Neuronal stem cell (in vitro differentiated cells): ENCODE data around the gene AKR1C4.
"Not testable (repeated sequence)": the region's sequence is repeated elsewhere in the genome, so short reads cannot be mapped to it uniquely, and the experiment has no call there.

Source experiments
- DNase-seq: peaks from one replicate; pipeline ENCODE4 v3.0.0-alpha.2; 2013; ENCODE audit warnings: low spot score
- H2AFZ ChIP-seq: one replicate; pipeline ENCODE4 v1.6.1; 2013; ENCODE audit warnings: mild to moderate bottlenecking, low read length, inconsistent platforms
- H2AK5ac ChIP-seq: 2 replicates; pipeline ENCODE4 v1.6.1; 2013; ENCODE audit warnings: low read depth, mild to moderate bottlenecking, inconsistent platforms, low read length, moderate library complexity, mixed read lengths
- H2BK120ac ChIP-seq: 2 replicates; pipeline ENCODE4 v1.6.1; 2013; ENCODE audit warnings: low read depth, mild to moderate bottlenecking, inconsistent platforms, low read length, moderate library complexity, mixed read lengths
- H2BK12ac ChIP-seq: one replicate; pipeline ENCODE4 v1.6.1; 2013; ENCODE audit warnings: low read length, inconsistent platforms
- H2BK15ac ChIP-seq: 2 replicates; pipeline ENCODE4 v1.6.1; 2013; ENCODE audit warnings: mild to moderate bottlenecking, low read length, inconsistent platforms, mixed read lengths
- H2BK5ac ChIP-seq: one replicate; pipeline ENCODE4 v1.6.1; 2013; ENCODE audit warnings: inconsistent platforms, mild to moderate bottlenecking, low read length, moderate library complexity
- H3K14ac ChIP-seq: one replicate; pipeline ENCODE4 v1.6.1; 2013; ENCODE audit warnings: low read length, inconsistent platforms
- H3K18ac ChIP-seq: 2 replicates; pipeline ENCODE4 v1.6.1; 2013; ENCODE audit warnings: low read length, inconsistent platforms
- H3K23ac ChIP-seq: 2 replicates; pipeline ENCODE4 v1.6.1; 2013; ENCODE audit warnings: low read depth, mild to moderate bottlenecking, mixed read lengths, low read length, inconsistent platforms; ENCODE audit not compliant: poor library complexity
- H3K27ac ChIP-seq: replicated peaks from 3 replicates; pipeline ENCODE4 v1.5.1; 2013; ENCODE audit warnings: low read length, inconsistent platforms
- H3K27me3 ChIP-seq, 3 experiments: 2 replicates each; pipeline ENCODE4 v1.6.1; 2013; ENCODE audit warnings: low read length in 3 of 3, mild to moderate bottlenecking in 2 of 3, inconsistent platforms in 1 of 3, low read depth in 1 of 3, mixed read lengths in 1 of 3, moderate library complexity in 1 of 3; ENCODE audit not compliant: control insufficient read depth in 3 of 3, insufficient read depth in 3 of 3
- H3K36me3 ChIP-seq, 2 donors: replicated peaks in 1 of 2; 2 replicates each; pipeline ENCODE4 v1.6.1; 2013; ENCODE audit warnings: low read length in 2 of 2; ENCODE audit not compliant: control insufficient read depth in 2 of 2, insufficient read depth in 2 of 2
- H3K4ac ChIP-seq: 2 replicates; pipeline ENCODE4 v1.6.1; 2013; ENCODE audit warnings: inconsistent platforms, mild to moderate bottlenecking, low read length, moderate library complexity
- H3K4me1 ChIP-seq, 2 donors: 1 replicate in 1 of 2; 2 replicates in 1 of 2; pipeline ENCODE4 v1.6.1; 2013; ENCODE audit warnings: low read length in 2 of 2, low read depth in 1 of 2; ENCODE audit not compliant: control insufficient read depth in 2 of 2, insufficient read depth in 1 of 2
- H3K4me2 ChIP-seq: one replicate; pipeline ENCODE4 v1.6.1; 2013; ENCODE audit warnings: mild to moderate bottlenecking, low read length, inconsistent platforms; ENCODE audit not compliant: insufficient read depth, poor library complexity, severe bottlenecking
- H3K4me3 ChIP-seq, 2 donors: 2 replicates each; pipeline ENCODE4 v1.5.1; 2013; ENCODE audit warnings: low read length in 2 of 2, mild to moderate bottlenecking in 2 of 2, inconsistent platforms in 1 of 2, moderate library complexity in 1 of 2
- H3K79me1 ChIP-seq: one replicate; pipeline ENCODE4 v1.6.1; 2013; ENCODE audit warnings: low read depth, mild to moderate bottlenecking, inconsistent platforms, low read length, moderate library complexity
- H3K9ac ChIP-seq: one replicate; pipeline ENCODE4 v1.6.1; 2013; ENCODE audit warnings: mild to moderate bottlenecking, low read depth, low read length, inconsistent platforms; ENCODE audit not compliant: poor library complexity
- H3K9me3 ChIP-seq, 2 donors: replicated peaks in 1 of 2; 2 replicates each; pipeline versions ENCODE3 to v1.6.1; 2013; ENCODE audit warnings: low read length in 2 of 2, mild to moderate bottlenecking in 2 of 2, inconsistent platforms in 1 of 2, low read depth in 1 of 2, mixed read lengths in 1 of 2, moderate library complexity in 1 of 2; ENCODE audit not compliant: control insufficient read depth in 2 of 2, insufficient read depth in 1 of 2
- H4K8ac ChIP-seq: one replicate; pipeline ENCODE4 v1.6.1; 2013; ENCODE audit warnings: low read depth, mild to moderate bottlenecking, inconsistent platforms, low read length, moderate library complexity
- H4K91ac ChIP-seq: one replicate; pipeline ENCODE4 v1.6.1; 2013; ENCODE audit warnings: low read length, low read depth, mild to moderate bottlenecking, inconsistent platforms; ENCODE audit not compliant: poor library complexity
- WGBS, 2 donors: extraction: QIAGEN DNeasy Blood & Tissue Kit; methylation state at CpG; one replicate each; pipeline ENCODE4 v1.1.7; 2013; ENCODE audit warnings: missing lambda C conversion rate in 2 of 2, mixed read lengths in 1 of 2; ENCODE audit not compliant: insufficient read length in 2 of 2, insufficient replicate concordance in 1 of 2; ENCODE audit errors: extremely low coverage in 2 of 2; 5-methylcytosine and 5-hydroxymethylcytosine counted together

Gene AKR1C4

GRCh38 chr10:5175581-5175980 lies 21.1 kb upstream of the AKR1C4 start:
- not testable (repeated sequence) for H4K8ac ChIP-seq, H4K91ac ChIP-seq, H3K14ac ChIP-seq, H3K79me1 ChIP-seq, DNase-seq, H2AK5ac ChIP-seq, H2AFZ ChIP-seq, H3K4me3 ChIP-seq, H3K4me1 ChIP-seq, H2BK15ac ChIP-seq, H3K4me2 ChIP-seq, H3K27ac ChIP-seq, H3K4ac ChIP-seq, H2BK12ac ChIP-seq, H3K18ac ChIP-seq, H2BK5ac ChIP-seq, H3K36me3 ChIP-seq, H3K9ac ChIP-seq, H3K23ac ChIP-seq, H3K9me3 ChIP-seq, H3K27me3 ChIP-seq, H2BK120ac ChIP-seq
- no CpG with 5 or more reads among the region's 3 CpGs for WGBS, 2 donors

DNA sequence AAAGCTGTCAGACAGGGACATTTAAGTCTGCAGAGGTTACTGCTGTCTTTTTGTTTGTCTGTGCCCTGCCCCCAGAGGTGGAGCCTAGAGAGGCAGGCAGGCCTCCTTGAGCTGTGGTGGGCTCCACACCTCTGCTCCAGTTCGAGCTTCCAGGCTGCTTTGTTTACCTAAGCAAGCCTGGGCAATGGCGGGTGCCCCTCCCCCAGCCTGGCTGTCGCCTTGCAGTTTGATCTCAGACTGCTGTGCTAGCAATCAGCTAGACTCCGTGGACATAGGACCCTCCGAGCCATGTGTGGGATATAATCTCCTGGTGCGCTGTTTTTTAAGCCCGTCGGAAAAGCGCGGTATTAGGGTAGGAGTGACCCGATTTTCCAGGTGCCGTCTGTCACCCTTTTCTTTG lies 16.1 kb upstream of the AKR1C4 start:
- not testable (repeated sequence) for H3K27me3 ChIP-seq, H2BK15ac ChIP-seq, H4K91ac ChIP-seq, H2BK5ac ChIP-seq, H3K4me3 ChIP-seq, H3K79me1 ChIP-seq, H2BK12ac ChIP-seq, H3K27ac ChIP-seq, H2BK120ac ChIP-seq, H4K8ac ChIP-seq, H2AFZ ChIP-seq, H3K4me2 ChIP-seq, H3K9ac ChIP-seq, H3K18ac ChIP-seq, H3K4ac ChIP-seq, H3K36me3 ChIP-seq, H3K23ac ChIP-seq, DNase-seq, H2AK5ac ChIP-seq, H3K9me3 ChIP-seq, H3K4me1 ChIP-seq, H3K14ac ChIP-seq
- WGBS, 2 donors, result no CpG with 5 or more reads among the region's 12 CpGs

- H3K9me3 ChIP-seq, result no peaks in the 10 kb centered on the region
- no peak overlapping the region for H2BK12ac ChIP-seq
- no CpG with 5 or more reads among the region's 2 CpGs for WGBS, 2 donors
- H3K4me1 ChIP-seq, result peaks cover 0 to 5% of the 10 kb centered on the region in 2 donors
- H3K14ac ChIP-seq, result no peak overlapping the region
- DNase-seq, result no peak
- H3K27ac ChIP-seq, result no peak overlapping the region
- H2BK120ac ChIP-seq, result no peak overlapping the region
- H3K9ac ChIP-seq, result no peak overlapping the region
- no peak overlapping the region for H3K18ac ChIP-seq
- H4K8ac ChIP-seq, result no peak overlapping the region
- no peak overlapping the region for H2BK5ac ChIP-seq
- H4K91ac ChIP-seq, result no peak overlapping the region
- no peak overlapping the region for H2AK5ac ChIP-seq
- no peaks in the 10 kb centered on the region for H3K27me3 ChIP-seq
- H2BK15ac ChIP-seq, result no peak overlapping the region
- H3K36me3 ChIP-seq, result no peaks in the 10 kb centered on the region
- H3K79me1 ChIP-seq, result no peaks in the 10 kb centered on the region
- no peak overlapping the region for H3K4me3 ChIP-seq
- H3K4me2 ChIP-seq, result no peak overlapping the region
- no peak overlapping the region for H3K4ac ChIP-seq
- H3K23ac ChIP-seq, result no peak overlapping the region
- no peak overlapping the region for H2AFZ ChIP-seq
These were observed 12.7 kb upstream of the AKR1C4 start for GRCh38 chr10:5183923-5184322.

DNA sequence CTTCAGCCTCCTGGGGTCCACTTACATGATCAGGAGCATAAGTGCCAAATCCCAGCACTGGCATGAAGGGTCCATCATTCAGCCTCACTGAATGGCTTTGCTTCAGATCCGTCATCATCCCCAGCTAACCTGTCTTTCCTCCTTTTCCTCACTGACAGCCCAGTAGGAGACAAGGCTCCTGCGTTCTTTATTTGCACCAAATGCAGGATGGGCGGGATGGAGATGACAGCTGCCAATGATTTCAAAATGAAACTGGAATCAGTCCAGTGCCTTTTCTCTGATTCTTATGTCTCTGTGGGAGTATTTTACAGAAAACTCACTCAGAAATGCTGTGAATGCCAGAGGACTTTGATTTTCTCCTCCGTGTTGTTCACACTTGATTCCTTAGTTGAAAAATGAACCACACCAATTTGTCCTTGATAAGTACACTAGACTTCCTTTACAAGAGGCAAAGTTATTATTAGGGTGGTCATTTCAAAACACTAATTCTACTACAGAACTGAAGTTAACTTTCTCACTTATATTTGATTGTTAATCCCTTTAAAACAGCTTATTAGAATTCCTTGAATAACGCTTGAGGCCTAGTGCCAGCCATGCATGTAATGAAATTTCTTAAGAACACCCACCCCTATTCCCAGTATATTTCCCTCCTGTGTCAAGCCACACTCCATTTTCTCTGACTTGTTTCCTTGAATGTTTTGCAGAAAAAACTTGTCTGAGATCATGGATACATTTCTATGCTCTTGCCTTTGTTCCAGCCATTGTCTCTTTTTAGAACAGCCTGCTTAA lies 11.5 kb upstream of the AKR1C4 start, which contains the start of gene AKR1C8:
AKR1C8 (minus strand) TSS at position 164 of the 789 bp plus-strand sequence; CDS start at position 118, 46 bp downstream.
- no peak within 1 kb of the TSS for H3K18ac ChIP-seq
- H3K14ac ChIP-seq, result no peak within 1 kb of the TSS
- DNase-seq, result no peak
- no peak within 1 kb of the TSS for H3K23ac ChIP-seq
- no peak within 1 kb of the TSS for H3K4ac ChIP-seq
- no peak within 1 kb of the TSS for H2BK5ac ChIP-seq
- H2AK5ac ChIP-seq, result no peak within 1 kb of the TSS
- H2BK15ac ChIP-seq, result no peak within 1 kb of the TSS
- H4K91ac ChIP-seq, result no peak within 1 kb of the TSS
- no CpG with 5 or more reads among the region's 5 CpGs for WGBS, 2 donors
- H3K9ac ChIP-seq, result no peak within 1 kb of the TSS
- H2AFZ ChIP-seq, result no peak within 1 kb of the TSS
- no peak within 1 kb of the TSS for H2BK12ac ChIP-seq
- peaks cover 0 to 5% of the 10 kb centered on the region in 2 donors for H3K4me1 ChIP-seq
- no peak within 1 kb of the TSS for H3K4me2 ChIP-seq
- no peak within 1 kb of the TSS for H3K4me3 ChIP-seq
- H3K9me3 ChIP-seq, result no peaks in the 10 kb centered on the region
- no peak within 1 kb of the TSS for H2BK120ac ChIP-seq
- no peaks in the 10 kb centered on the region for H3K36me3 ChIP-seq
- no peak within 1 kb of the TSS for H4K8ac ChIP-seq
- peak within 1 kb of the TSS; percentile 29 for H3K27ac ChIP-seq
- H3K27me3 ChIP-seq, result no peaks in the 10 kb centered on the region
- no peaks in the 10 kb centered on the region for H3K79me1 ChIP-seq
